Naive thymus-derived CD4-positive, alpha-beta T cell (primary cell): ENCODE results near the gene WSCD1. TPM values are rescaled to one million over a fixed set of nuclear protein-coding genes. Genes with fewer than 3 reads are reported as not detected.

Experiments
- ATAC-seq: fragments of 150-1000 bp; cut with Tn5 transposase; 2 replicates; pipeline ENCODE4 v1.10.0; 2021; ENCODE audit warnings: mild to moderate bottlenecking, moderate library complexity
- CTCF ChIA-PET: fragments of 350-600 bp; sonication (Branson Sonifier 250); formaldehyde crosslinking; loops from one replicate; lab custom pipeline; 2021; ENCODE audit warnings: antibody characterized with exemption; lab: Charles Lee
- POLR2A ChIA-PET: fragments of 350-600 bp; sonication (Branson Sonifier 250); formaldehyde crosslinking; loops from one replicate; lab custom pipeline; 2021; ENCODE audit warnings: antibody characterized with exemption, inconsistent platforms; lab: Charles Lee
- DNase-seq, 9 donors: peaks; one replicate each; pipeline versions ENCODE4 v3.0.0 to v3.0.0-alpha.2; 2020 to 2022; ENCODE audit warnings: mixed read lengths in 1 of 9
- H3K27ac ChIP-seq: one replicate; pipeline ENCODE4 v1.7.0; 2013; ENCODE audit warnings: mild to moderate bottlenecking, low read depth, low read length, moderate library complexity
- H3K27me3 ChIP-seq, 2 donors: one replicate each; pipeline ENCODE4 v1.7.0; 2013; ENCODE audit warnings: low read length in 2 of 2, mild to moderate bottlenecking in 2 of 2, moderate library complexity in 2 of 2; ENCODE audit not compliant: control insufficient read depth in 2 of 2, insufficient read depth in 2 of 2
- H3K36me3 ChIP-seq, 3 experiments: 1 replicate in 2 of 3; 2 replicates in 1 of 3; pipeline ENCODE4 v1.7.0; 2013; ENCODE audit warnings: low read length in 3 of 3, mild to moderate bottlenecking in 3 of 3, moderate library complexity in 1 of 3; ENCODE audit not compliant: insufficient read depth in 3 of 3, control insufficient read depth in 2 of 3
- H3K4me1 ChIP-seq, 2 donors: one replicate each; pipeline ENCODE4 v1.7.0; 2013; ENCODE audit warnings: low read length in 2 of 2, mild to moderate bottlenecking in 2 of 2, moderate library complexity in 1 of 2; ENCODE audit not compliant: control insufficient read depth in 2 of 2, insufficient read depth in 2 of 2
- H3K4me3 ChIP-seq: 2 replicates; pipeline ENCODE4 v1.7.0; 2013; ENCODE audit warnings: mild to moderate bottlenecking, low read length
- H3K9me3 ChIP-seq, 3 experiments: 1 replicate in 2 of 3; 2 replicates in 1 of 3; pipeline ENCODE4 v1.7.0; 2013; ENCODE audit warnings: low read length in 3 of 3; ENCODE audit not compliant: control insufficient read depth in 2 of 3
- H3K27ac Mint-ChIP-seq, 9 donors: one replicate each; pipeline ENCODE4 v1.8.0; 2020 to 2022; ENCODE audit warnings: mixed read lengths in 9 of 9, mild to moderate bottlenecking in 8 of 9, moderate library complexity in 5 of 9, inconsistent platforms in 2 of 9
- H3K27me3 Mint-ChIP-seq, 5 donors: one replicate each; pipeline ENCODE4 v1.8.0; 2021 to 2022; ENCODE audit warnings: mixed read lengths in 5 of 5, mild to moderate bottlenecking in 1 of 5
- H3K36me3 Mint-ChIP-seq, 5 donors: one replicate each; pipeline ENCODE4 v1.8.0; 2020 to 2022; ENCODE audit warnings: mixed read lengths in 5 of 5, mild to moderate bottlenecking in 3 of 5, inconsistent platforms in 1 of 5
- H3K4me1 Mint-ChIP-seq, 7 donors: one replicate each; pipeline ENCODE4 v1.8.0; 2020 to 2022; ENCODE audit warnings: mixed read lengths in 7 of 7, mild to moderate bottlenecking in 3 of 7, inconsistent platforms in 1 of 7
- H3K4me3 Mint-ChIP-seq, 10 donors: one replicate each; pipeline ENCODE4 v1.8.0; 2020 to 2022; ENCODE audit warnings: mild to moderate bottlenecking in 10 of 10, mixed read lengths in 10 of 10, moderate library complexity in 6 of 10, inconsistent platforms in 2 of 10
- H3K9me3 Mint-ChIP-seq, 11 donors: one replicate each; pipeline ENCODE4 v1.8.0; 2020 to 2022; ENCODE audit warnings: mixed read lengths in 11 of 11, mild to moderate bottlenecking in 4 of 11, inconsistent platforms in 1 of 11, moderate library complexity in 1 of 11
- intact Hi-C, 2 donors: fragments of 100-400 bp; cut with micrococcal nuclease; formaldehyde crosslinking; loops; one replicate each; pipeline ENCODE4 v1.15.1; 2023
- polyA plus RNA-seq, 2 donors: library from polyadenylated mRNA; unstranded; fragments of 300-500 nt; fragmentation: Illumina TruSeq; gene quantifications; one replicate each; pipeline ENCODE4 v1.2.3, GENCODE V29; 2021
- total RNA-seq, 6 experiments: library from RNA in 5 of 6; stranded (reverse) in 5 of 6; gene quantifications; 1 replicate in 5 of 6; 2 replicates in 1 of 6; pipeline ENCODE4 v1.2.3 and lab custom pipeline; 2021 to 2026

WSCD1 gene
- total and polyA plus RNA-seq, 7 experiments from 2014 or later, result 0.13 to 0.73 (median 0.27) TPM; not detected in 2

DNA sequence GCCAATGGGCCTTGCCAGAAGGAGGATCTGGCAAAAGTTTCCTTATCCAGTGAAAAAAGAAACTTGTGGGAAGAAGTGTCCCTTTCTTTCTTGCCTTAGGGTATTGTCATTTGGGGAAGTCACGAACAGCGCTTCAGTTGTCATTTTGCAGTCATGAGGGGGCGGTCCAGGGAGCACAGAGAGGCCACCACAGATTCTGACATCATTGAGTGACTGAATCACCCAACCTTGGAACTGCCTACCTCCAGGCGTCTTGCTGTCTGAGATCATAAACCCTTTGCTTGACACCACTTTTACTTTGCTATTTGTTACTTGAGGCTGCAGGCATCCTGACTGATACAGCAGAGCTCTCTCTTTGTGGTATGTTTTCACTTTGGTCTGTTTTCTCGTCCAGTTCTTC is 3.1 kb upstream of the WSCD1 start:
- Histone ChIP-seq H3K4me1 (peaks cover 0 to 11% of the 10 kb centered on the region in 2 donors), H3K9me3 (no peaks in the 10 kb centered on the region), H3K4me3 (no peak overlapping the region), H3K36me3 (no peaks in the 10 kb centered on the region), H3K27me3 (no peaks in the 10 kb centered on the region), H3K27ac (no peak overlapping the region)
- ChIA-PET POLR2A (no interaction called here), CTCF (interaction anchor here (0.8 kb wide), 1 partner anchor 172 kb away, joined by 3 read pairs; no protein-coding TSS in a partner anchor)
- Mint-ChIP-seq H3K36me3 (peaks cover 0 to 5% (median 0%) of the 10 kb centered on the region in 5 donors), H3K4me1 (peaks cover 8 to 20% (median 18%) of the 10 kb centered on the region in 7 donors), H3K4me3 (no peak overlapping the region), H3K27ac (no peak overlapping the region), H3K9me3 (peaks cover 0 to 3% (median 0%) of the 10 kb centered on the region in 11 donors), H3K27me3 (peaks cover 48 to 66% (median 55%) of the 10 kb centered on the region in 5 donors)
- DNase-seq (no peak), ATAC-seq (no peak)
- intact Hi-C loops, result no loop called here

DNA sequence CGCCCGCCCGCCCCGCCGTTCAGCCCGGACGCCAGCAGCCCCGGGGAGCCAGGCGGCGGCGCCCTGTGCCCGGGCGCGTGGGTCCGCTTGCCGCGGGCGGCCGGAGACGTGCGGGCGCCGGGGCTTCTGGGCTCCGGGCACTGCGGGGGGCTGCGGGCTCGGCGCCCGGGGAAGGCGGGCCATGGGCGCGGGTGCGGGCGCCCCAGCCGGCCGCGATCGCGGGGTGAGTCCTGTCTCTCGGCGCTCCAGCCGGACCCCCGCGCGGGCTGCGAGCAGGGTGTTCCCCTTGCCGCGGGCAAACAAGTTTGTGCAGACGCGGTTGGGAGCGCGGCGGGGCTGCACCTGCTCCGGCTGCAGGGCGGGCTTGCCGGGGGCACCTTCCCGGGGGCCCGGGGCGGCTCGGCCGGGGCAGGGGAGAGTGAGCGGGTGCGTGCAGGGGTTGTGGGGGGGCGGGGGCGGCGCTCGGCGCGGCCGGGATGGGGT is 292 bp downstream of the WSCD1 start:
- DNase-seq (no peak), ATAC-seq (no peak)
- Mint-ChIP-seq H3K36me3 (peaks cover 0 to 5% (median 0%) of the 10 kb centered on the region in 5 donors), H3K9me3 (peaks cover 0 to 3% (median 0%) of the 10 kb centered on the region in 11 donors), H3K4me1 (peaks cover 8 to 22% (median 18%) of the 10 kb centered on the region in 7 donors), H3K27ac (no peak overlapping the region), H3K4me3 (peak overlapping the region in 1 of 10 donors; percentile 80), H3K27me3 (peaks cover 35 to 66% (median 57%) of the 10 kb centered on the region in 5 donors)
- POLR2A ChIA-PET, result no interaction called here
- Histone ChIP-seq H3K27ac (no peak overlapping the region), H3K27me3 (no peaks in the 10 kb centered on the region), H3K9me3 (no peaks in the 10 kb centered on the region), H3K36me3 (no peaks in the 10 kb centered on the region), H3K4me3 (no peak overlapping the region), H3K4me1 (peaks cover 0 to 11% of the 10 kb centered on the region in 2 donors)
- CTCF ChIA-PET, result no interaction called here
- intact Hi-C loops, result no loop called here

DNA sequence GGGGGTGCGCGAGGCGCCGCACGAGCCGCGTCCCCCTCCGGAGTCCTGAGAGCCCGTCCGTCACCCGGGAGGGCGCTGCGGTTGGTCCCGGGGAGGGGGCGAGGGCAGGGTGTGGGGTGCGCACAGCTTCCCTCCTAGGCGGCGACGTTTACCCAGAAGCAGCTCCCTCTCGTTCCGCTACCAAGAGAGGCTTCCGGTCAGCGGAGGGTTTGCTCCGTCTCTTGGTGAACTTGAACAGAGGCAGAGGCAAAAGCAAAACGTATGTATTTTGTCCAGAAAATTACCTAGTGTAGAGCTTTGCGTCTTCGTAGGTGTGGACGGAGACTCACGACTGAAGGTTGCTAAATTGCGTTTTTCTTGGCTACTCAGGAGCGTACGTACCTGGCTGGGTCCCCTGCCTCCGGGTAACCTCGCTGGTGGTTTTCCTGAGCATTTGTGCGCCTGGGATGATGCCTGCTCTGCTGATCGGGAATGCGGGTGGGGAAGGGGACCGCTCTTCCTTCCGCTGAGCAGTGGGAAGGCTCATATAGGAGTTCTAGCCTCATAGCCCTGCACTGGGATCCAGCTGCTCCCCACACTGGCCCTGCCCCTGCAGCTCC is 833 bp downstream of the WSCD1 start:
- ChIA-PET CTCF (no interaction called here), POLR2A (no interaction called here)
- ATAC-seq, result no peak
- peaks cover 8 to 22% (median 18%) of the 10 kb centered on the region in 7 donors for H3K4me1 Mint-ChIP-seq
- intact Hi-C loops, result no loop called here
- DNase-seq, result peak in 1 of 9 donors; percentile 4
- H3K36me3 ChIP-seq, result no peaks in the 10 kb centered on the region
- no peak overlapping the region for H3K27ac ChIP-seq
- H3K36me3 Mint-ChIP-seq, result peaks cover 0 to 5% (median 0%) of the 10 kb centered on the region in 5 donors
- peaks cover 35 to 66% (median 54%) of the 10 kb centered on the region in 5 donors for H3K27me3 Mint-ChIP-seq
- H3K9me3 Mint-ChIP-seq, result peaks cover 0 to 3% (median 0%) of the 10 kb centered on the region in 11 donors
- H3K27ac Mint-ChIP-seq, result no peak overlapping the region
- H3K27me3 ChIP-seq, result no peaks in the 10 kb centered on the region
- H3K9me3 ChIP-seq, result no peaks in the 10 kb centered on the region
- peak overlapping the region; percentile 14 to 80 (median 64) for H3K4me3 Mint-ChIP-seq
- peak overlapping the region; percentile 33 for H3K4me3 ChIP-seq
- peaks cover 0 to 11% of the 10 kb centered on the region in 2 donors for H3K4me1 ChIP-seq

DNA sequence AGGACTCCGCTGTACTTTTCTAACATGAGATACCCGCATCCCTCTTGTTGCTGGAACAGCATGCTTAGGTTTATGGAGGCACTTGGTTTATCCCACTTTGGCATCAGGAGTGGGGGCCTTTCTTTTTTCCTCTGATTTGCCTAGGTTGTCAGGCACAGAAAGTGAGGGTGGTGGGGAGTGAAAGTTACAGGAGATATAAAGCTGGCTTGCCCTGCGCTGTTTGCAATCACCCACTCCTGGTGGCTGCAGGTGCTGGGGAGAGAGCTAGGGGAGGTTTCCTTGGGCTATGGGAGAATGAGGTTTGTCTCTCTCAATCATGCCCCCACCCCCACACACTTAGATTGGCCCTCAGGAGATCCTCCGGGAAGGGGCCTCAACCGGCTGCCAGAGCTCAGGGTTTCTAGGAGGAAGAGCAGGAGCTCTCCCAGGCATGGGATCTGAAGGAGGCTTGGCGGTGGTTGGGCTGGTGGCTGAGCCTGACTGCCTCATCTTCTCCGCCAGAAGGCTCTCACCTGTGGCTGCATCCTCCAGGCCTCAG is 1.4 kb downstream of the WSCD1 start:
- intact Hi-C loops, result no loop called here
- H3K9me3 Mint-ChIP-seq, result peaks cover 0 to 3% (median 0%) of the 10 kb centered on the region in 11 donors
- H3K36me3 Mint-ChIP-seq, result peaks cover 0 to 5% (median 0%) of the 10 kb centered on the region in 5 donors
- DNase-seq (no peak), ATAC-seq (no peak)
- H3K27ac Mint-ChIP-seq, result no peak overlapping the region
- Histone ChIP-seq H3K4me1 (peaks cover 0 to 11% of the 10 kb centered on the region in 2 donors), H3K4me3 (no peak overlapping the region), H3K36me3 (no peaks in the 10 kb centered on the region), H3K27ac (no peak overlapping the region), H3K27me3 (no peaks in the 10 kb centered on the region), H3K9me3 (no peaks in the 10 kb centered on the region)
- peaks cover 32 to 63% (median 51%) of the 10 kb centered on the region in 5 donors for H3K27me3 Mint-ChIP-seq
- H3K4me1 Mint-ChIP-seq, result peaks cover 8 to 22% (median 18%) of the 10 kb centered on the region in 7 donors
- ChIA-PET POLR2A (no interaction called here), CTCF (interaction anchor here (0.7 kb wide), 1 partner anchor 166 kb away, joined by 3 read pairs; no protein-coding TSS in a partner anchor)
- peak overlapping the region in 9 of 10 donors; percentile 25 to 80 (median 66) for H3K4me3 Mint-ChIP-seq

DNA sequence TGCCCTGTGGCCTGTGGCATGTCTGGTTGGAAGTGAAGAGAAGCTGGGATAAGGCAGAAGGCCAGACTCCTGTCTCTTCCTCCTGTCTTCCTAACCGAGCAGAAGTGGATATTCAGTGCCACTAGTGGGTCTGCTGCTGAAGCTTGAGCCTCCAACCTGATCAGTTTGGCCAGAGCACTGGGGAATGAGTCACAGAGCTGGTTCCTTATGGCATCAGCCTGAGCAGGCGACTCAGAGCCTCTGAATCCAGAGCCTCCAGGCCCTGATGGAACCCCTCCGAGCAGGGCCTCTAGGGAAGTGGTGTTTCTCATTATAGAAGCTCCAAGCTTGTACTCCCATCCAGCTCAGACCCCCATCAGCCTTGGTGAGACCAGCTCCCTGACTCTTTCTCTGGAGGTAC is 2.0 kb downstream of the WSCD1 start:
- ChIA-PET POLR2A (no interaction called here), CTCF (interaction anchor here (0.7 kb wide), 1 partner anchor 165 kb away, joined by 3 read pairs; no protein-coding TSS in a partner anchor)
- Mint-ChIP-seq H3K27ac (no peak overlapping the region), H3K36me3 (peaks cover 0 to 5% (median 0%) of the 10 kb centered on the region in 5 donors), H3K4me1 (peaks cover 8 to 22% (median 18%) of the 10 kb centered on the region in 7 donors), H3K4me3 (peak overlapping the region in 4 of 10 donors; percentile 23 to 80 (median 36)), H3K27me3 (peaks cover 27 to 57% (median 46%) of the 10 kb centered on the region in 5 donors), H3K9me3 (peaks cover 0 to 3% (median 0%) of the 10 kb centered on the region in 11 donors)
- Histone ChIP-seq H3K4me1 (peaks cover 0 to 11% of the 10 kb centered on the region in 2 donors), H3K27ac (no peak overlapping the region), H3K36me3 (no peaks in the 10 kb centered on the region), H3K27me3 (no peaks in the 10 kb centered on the region), H3K4me3 (no peak overlapping the region), H3K9me3 (no peaks in the 10 kb centered on the region)
- no peak for DNase-seq
- no peak for ATAC-seq
- intact Hi-C loops, result no loop called here

DNA sequence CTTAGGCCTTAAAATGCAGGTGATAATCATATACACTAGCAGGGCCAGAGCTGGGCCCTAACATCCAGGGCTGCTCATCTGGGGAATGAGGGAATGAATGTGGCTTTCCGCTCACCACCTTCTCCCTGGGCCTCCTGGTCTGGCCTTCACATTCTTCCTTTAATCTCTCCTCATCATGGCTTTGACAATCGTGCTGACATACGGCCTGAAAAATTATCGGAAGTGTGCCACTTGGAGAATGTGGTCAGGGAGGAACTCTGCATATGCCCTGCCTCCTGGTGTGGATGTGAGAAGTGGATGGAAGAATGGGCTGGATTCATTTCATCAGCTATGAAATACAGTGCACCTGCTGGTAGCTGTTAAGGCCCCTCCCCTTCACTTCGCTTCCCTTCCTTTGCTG is 2.4 kb downstream of the WSCD1 start:
- ATAC-seq (no peak), DNase-seq (no peak)
- H3K9me3 Mint-ChIP-seq, result peaks cover 0 to 3% (median 0%) of the 10 kb centered on the region in 11 donors
- Histone ChIP-seq H3K9me3 (no peaks in the 10 kb centered on the region), H3K27me3 (no peaks in the 10 kb centered on the region), H3K27ac (no peak overlapping the region), H3K4me1 (peaks cover 0 to 11% of the 10 kb centered on the region in 2 donors), H3K4me3 (no peak overlapping the region), H3K36me3 (no peaks in the 10 kb centered on the region)
- H3K27me3 Mint-ChIP-seq, result peaks cover 22 to 52% (median 42%) of the 10 kb centered on the region in 5 donors
- ChIA-PET CTCF (no interaction called here), POLR2A (no interaction called here)
- intact Hi-C loops, result no loop called here
- H3K4me3 Mint-ChIP-seq, result peak overlapping the region in 1 of 10 donors; percentile 6
- peaks cover 0 to 5% (median 0%) of the 10 kb centered on the region in 5 donors for H3K36me3 Mint-ChIP-seq
- H3K27ac Mint-ChIP-seq, result no peak overlapping the region
- peaks cover 8 to 22% (median 18%) of the 10 kb centered on the region in 7 donors for H3K4me1 Mint-ChIP-seq
